GM23338 (cell line): ENCODE data around the gene ELOVL6. TPM values are rescaled to one million over a fixed set of nuclear protein-coding genes. Genes with fewer than 3 reads are reported as not detected.

Experiments used
- ATAC-seq: fragments of 200-7000 bp; cut with Tn5 transposase; 3 replicates; pipeline ENCODE4 v1.9.1; 2020
- DNase-seq: peaks from one replicate; pipeline ENCODE4 v3.0.0-alpha.2; 2015; ENCODE audit warnings: low spot score
- H2AFZ ChIP-seq: fragments of 200-600 bp; sonication (generic); 2 replicates; pipeline ENCODE4 v1.8.0; 2016; ENCODE audit warnings: antibody characterized with exemption, mild to moderate bottlenecking, moderate library complexity
- H3F3A ChIP-seq: fragments of 200-600 bp; sonication (generic); replicated peaks from 2 replicates; pipeline ENCODE4 v1.8.0; 2017; ENCODE audit warnings: antibody characterized with exemption, mixed run types, low read depth
- H3K27ac ChIP-seq: fragments of 200-600 bp; sonication (generic); 2 replicates; pipeline ENCODE4 v1.6.1; 2016; ENCODE audit warnings: low read depth
- H3K27me3 ChIP-seq: fragments of 200-600 bp; sonication (generic); 2 replicates; pipeline ENCODE4 v1.8.0; 2016; ENCODE audit warnings: mild to moderate bottlenecking, mixed run types, moderate library complexity; ENCODE audit not compliant: insufficient read depth
- H3K36me3 ChIP-seq: fragments of 200-600 bp; sonication (generic); 2 replicates; pipeline ENCODE4 v1.8.0; 2016; ENCODE audit warnings: mild to moderate bottlenecking; ENCODE audit not compliant: insufficient read depth
- H3K4me1 ChIP-seq: fragments of 200-600 bp; sonication (generic); 2 replicates; pipeline ENCODE4 v1.8.0; 2016; ENCODE audit warnings: mild to moderate bottlenecking, moderate library complexity; ENCODE audit not compliant: insufficient read depth
- H3K4me2 ChIP-seq: fragments of 200-600 bp; sonication (generic); 2 replicates; pipeline ENCODE4 v1.7.1; 2017; ENCODE audit warnings: mixed run types
- H3K4me3 ChIP-seq: fragments of 200-600 bp; sonication (generic); 2 replicates; pipeline ENCODE4 v1.6.1; 2016; ENCODE audit warnings: mixed run types
- H3K79me2 ChIP-seq: fragments of 200-600 bp; sonication (generic); replicated peaks from 2 replicates; pipeline ENCODE4 v1.8.0; 2017; ENCODE audit warnings: mild to moderate bottlenecking; ENCODE audit not compliant: insufficient read depth
- H3K9me2 ChIP-seq: fragments of 200-600 bp; sonication (generic); 2 replicates; pipeline ENCODE4 v1.8.0; 2017; ENCODE audit not compliant: insufficient read depth
- H4K20me1 ChIP-seq: fragments of 200-600 bp; sonication (generic); replicated peaks from 2 replicates; pipeline ENCODE4 v1.8.0; 2017; ENCODE audit warnings: mild to moderate bottlenecking; ENCODE audit not compliant: insufficient read depth
- H3K27ac Mint-ChIP-seq: 2 replicates; pipeline ENCODE4 v1.8.0; 2020; ENCODE audit warnings: inconsistent platforms, mild to moderate bottlenecking, moderate library complexity, mixed read lengths
- H3K27me3 Mint-ChIP-seq: 3 replicates; pipeline ENCODE4 v1.8.0; 2022; ENCODE audit warnings: low read depth, mild to moderate bottlenecking, moderate library complexity, mixed read lengths, inconsistent platforms; ENCODE audit not compliant: insufficient read depth, poor library complexity
- H3K36me3 Mint-ChIP-seq: 3 replicates; pipeline ENCODE4 v1.8.0; 2021; ENCODE audit warnings: low read depth, mild to moderate bottlenecking, inconsistent platforms, moderate library complexity, mixed read lengths
- H3K4me1 Mint-ChIP-seq: 3 replicates; pipeline ENCODE4 v1.8.0; 2020; ENCODE audit warnings: mild to moderate bottlenecking, inconsistent platforms, mixed read lengths
- H3K4me3 Mint-ChIP-seq: 3 replicates; pipeline ENCODE4 v1.8.0; 2021; ENCODE audit warnings: moderate library complexity, mild to moderate bottlenecking, inconsistent platforms, mixed read lengths
- H3K9me3 Mint-ChIP-seq: 3 replicates; pipeline ENCODE4 v1.8.0; 2020; ENCODE audit warnings: moderate library complexity, mild to moderate bottlenecking, inconsistent platforms, mixed read lengths
- CREB1 ChIP-seq: fragments of 250-450 bp; sonication (Bioruptor Pico); IDR thresholded peaks from 2 replicates; pipeline ENCODE4 v1.5.0; 2020; ENCODE audit warnings: low read depth, mild to moderate bottlenecking, moderate library complexity
- CTCF ChIP-seq, 2 experiments: fragments of 200-600 bp in 1 of 2; sonication (generic) in 1 of 2; conservative IDR thresholded peaks; 2 replicates each; pipeline versions ENCODE4 v1.5.1 to v1.6.1; 2016 to 2017; ENCODE audit warnings: antibody characterized with exemption in 2 of 2, low read depth in 2 of 2, mild to moderate bottlenecking in 2 of 2, moderate library complexity in 1 of 2
- ETS1 ChIP-seq: IDR thresholded peaks from 2 replicates; pipeline ENCODE4 v1.6.1; 2016; ENCODE audit warnings: antibody characterized with exemption
- EZH2 ChIP-seq: fragments of 200-600 bp; sonication (generic); IDR thresholded peaks from one replicate; pipeline ENCODE4 v1.8.0; 2017; ENCODE audit warnings: antibody characterized with exemption, mild to moderate bottlenecking, low read depth; ENCODE audit not compliant: unreplicated experiment
- EZH2phosphoT487 ChIP-seq: fragments of 200-600 bp; sonication (generic); IDR thresholded peaks from one replicate; pipeline ENCODE4 v1.8.1; 2018; ENCODE audit warnings: antibody characterized with exemption; ENCODE audit not compliant: unreplicated experiment
- JUNB ChIP-seq: IDR thresholded peaks from one replicate; pipeline ENCODE4 v1.6.1; 2016; ENCODE audit warnings: antibody characterized with exemption; ENCODE audit not compliant: unreplicated experiment
- NANOG ChIP-seq: IDR thresholded peaks from 2 replicates; pipeline ENCODE4 v1.6.1; 2016; ENCODE audit warnings: antibody characterized with exemption, borderline replicate concordance
- POLR2AphosphoS5 ChIP-seq: IDR thresholded peaks from 2 replicates; pipeline ENCODE4 v1.6.1; 2016; ENCODE audit warnings: antibody characterized with exemption, low read depth
- STAT1 ChIP-seq: IDR thresholded peaks from one replicate; pipeline ENCODE4 v1.6.1; 2016; ENCODE audit warnings: antibody characterized with exemption; ENCODE audit not compliant: unreplicated experiment
- ZNF114 ChIP-seq: fragments of 250-450 bp; sonication (Bioruptor Pico); IDR thresholded peaks from 2 replicates; pipeline ENCODE4 v1.5.0; 2020; ENCODE audit warnings: mild to moderate bottlenecking, moderate library complexity
- ZNF331 ChIP-seq: fragments of 250-450 bp; sonication (Bioruptor Pico); IDR thresholded peaks from 2 replicates; pipeline ENCODE4 v1.5.0; 2020; ENCODE audit warnings: low read depth, mild to moderate bottlenecking, moderate library complexity
- ZNF462 ChIP-seq: fragments of 250-450 bp; sonication (Bioruptor Pico); IDR thresholded peaks from 2 replicates; pipeline ENCODE4 v1.5.0; 2020; ENCODE audit warnings: mild to moderate bottlenecking, moderate library complexity
- polyA plus RNA-seq: library from polyadenylated mRNA; unstranded; fragments of >200 nt; fragmentation: Nextera tagmentation; extraction: Ambion mirVana; gene quantifications from 2 replicates; pipeline ENCODE4 v1.2.1, GENCODE V29; 2016
- total RNA-seq: library from RNA; depleted of rRNA; stranded (reverse); fragments of >200 nt; shearing (Covaris generic); gene quantifications from 2 replicates; pipeline ENCODE4 v1.2.3, GENCODE V29; 2014
- TF ChIP-seq, protein P1 (sequence below): IDR thresholded peaks from one replicate; pipeline ENCODE4 v1.6.1; 2018; ENCODE audit warnings: antibody characterized with exemption; ENCODE audit not compliant: unreplicated experiment

The ELOVL6 gene
- total and polyA plus RNA-seq, 2 experiments from 2014 or later: 82.7 to 89.5 TPM

DNA sequence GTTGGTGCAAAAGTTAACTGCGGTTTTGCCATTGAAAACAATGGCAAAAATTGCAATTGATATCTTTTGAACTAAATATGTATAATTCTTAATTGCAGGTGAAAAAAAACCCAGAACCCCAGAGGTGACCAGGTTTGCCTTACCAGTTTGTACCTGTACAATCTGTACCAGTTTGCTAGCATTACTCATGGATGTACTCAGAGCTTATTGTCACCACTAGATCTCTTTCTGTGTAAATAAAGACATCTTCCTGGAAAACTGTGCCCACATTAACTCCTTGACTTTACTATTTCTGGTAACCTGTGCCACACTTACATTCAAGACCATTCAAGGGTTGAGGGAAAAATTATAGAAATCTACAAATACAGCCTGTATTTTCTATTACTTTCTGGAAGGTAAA is 139.7 kb downstream of the ELOVL6 start:
- H2AFZ ChIP-seq: no peak overlapping the region
- TF ChIP-seq, protein P1, sequence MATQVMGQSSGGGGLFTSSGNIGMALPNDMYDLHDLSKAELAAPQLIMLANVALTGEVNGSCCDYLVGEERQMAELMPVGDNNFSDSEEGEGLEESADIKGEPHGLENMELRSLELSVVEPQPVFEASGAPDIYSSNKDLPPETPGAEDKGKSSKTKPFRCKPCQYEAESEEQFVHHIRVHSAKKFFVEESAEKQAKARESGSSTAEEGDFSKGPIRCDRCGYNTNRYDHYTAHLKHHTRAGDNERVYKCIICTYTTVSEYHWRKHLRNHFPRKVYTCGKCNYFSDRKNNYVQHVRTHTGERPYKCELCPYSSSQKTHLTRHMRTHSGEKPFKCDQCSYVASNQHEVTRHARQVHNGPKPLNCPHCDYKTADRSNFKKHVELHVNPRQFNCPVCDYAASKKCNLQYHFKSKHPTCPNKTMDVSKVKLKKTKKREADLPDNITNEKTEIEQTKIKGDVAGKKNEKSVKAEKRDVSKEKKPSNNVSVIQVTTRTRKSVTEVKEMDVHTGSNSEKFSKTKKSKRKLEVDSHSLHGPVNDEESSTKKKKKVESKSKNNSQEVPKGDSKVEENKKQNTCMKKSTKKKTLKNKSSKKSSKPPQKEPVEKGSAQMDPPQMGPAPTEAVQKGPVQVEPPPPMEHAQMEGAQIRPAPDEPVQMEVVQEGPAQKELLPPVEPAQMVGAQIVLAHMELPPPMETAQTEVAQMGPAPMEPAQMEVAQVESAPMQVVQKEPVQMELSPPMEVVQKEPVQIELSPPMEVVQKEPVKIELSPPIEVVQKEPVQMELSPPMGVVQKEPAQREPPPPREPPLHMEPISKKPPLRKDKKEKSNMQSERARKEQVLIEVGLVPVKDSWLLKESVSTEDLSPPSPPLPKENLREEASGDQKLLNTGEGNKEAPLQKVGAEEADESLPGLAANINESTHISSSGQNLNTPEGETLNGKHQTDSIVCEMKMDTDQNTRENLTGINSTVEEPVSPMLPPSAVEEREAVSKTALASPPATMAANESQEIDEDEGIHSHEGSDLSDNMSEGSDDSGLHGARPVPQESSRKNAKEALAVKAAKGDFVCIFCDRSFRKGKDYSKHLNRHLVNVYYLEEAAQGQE: no peak
- TF ChIP-seq ZNF114 (CRISPR knock-in tag) (no peak), EZH2phosphoT487 (no peak), STAT1 (no peak), CTCF (conservative IDR thresholded peaks at IDR 0.05; ENCODE audit: low read depth in 2 of 2) (no peak), JUNB (no peak), ZNF331 (CRISPR knock-in tag) (no peak), NANOG (no peak), ZNF462 (CRISPR knock-in tag) (no peak), ETS1 (no peak), EZH2 (no peak), CREB1 (CRISPR knock-in tag) (no peak), POLR2AphosphoS5 (no peak)
- peaks cover 13% of the 10 kb centered on the region for H4K20me1 ChIP-seq
- Mint-ChIP-seq H3K4me3 (no peak overlapping the region), H3K27me3 (no peaks in the 10 kb centered on the region), H3K36me3 (peaks cover 10% of the 10 kb centered on the region), H3K9me3 (no peaks in the 10 kb centered on the region), H3K27ac (no peak overlapping the region), H3K4me1 (peaks cover 5% of the 10 kb centered on the region; the same call in 2 of the 3 replicates)
- no peaks in the 10 kb centered on the region for H3K4me1 ChIP-seq
- peaks cover 4% of the 10 kb centered on the region; the same call in 1 of the 2 replicates for H3K36me3 ChIP-seq
- H3K27ac ChIP-seq: no peak overlapping the region
- H3K9me2 ChIP-seq: no peaks in the 10 kb centered on the region
- no peak overlapping the region for H3K4me2 ChIP-seq
- H3K4me3 ChIP-seq: no peak overlapping the region
- peaks cover 11% of the 10 kb centered on the region; the same call in 1 of the 2 replicates for H3K79me2 ChIP-seq
- no peaks in the 10 kb centered on the region for H3K27me3 ChIP-seq
- DNase-seq: no peak
- H3F3A ChIP-seq: no peaks in the 10 kb centered on the region
- no peak for ATAC-seq
